Activated T-helper 17 cell treated with anti-CD3 and anti-CD28 coated beads, Interleukin-2, amount 50 U/mL, for 72 hours (primary cell): ENCODE measurements around the gene CSH1. TPM values are rescaled to one million over a fixed set of nuclear protein-coding genes. Genes with fewer than 3 reads are reported as not detected.
"Not testable (repeated sequence)": the region's sequence is repeated elsewhere in the genome, so short reads cannot be mapped to it uniquely, and the experiment has no call there.

Experiments
- ATAC-seq: fragments of 150-1000 bp; cut with Tn5 transposase; replicated peaks from 2 replicates; pipeline ENCODE4 v1.10.0; 2021; ENCODE audit warnings: mild to moderate bottlenecking, moderate library complexity
- H3K27ac Mint-ChIP-seq: one replicate; pipeline ENCODE4 v1.8.0; 2022; ENCODE audit warnings: mixed read lengths
- H3K27me3 Mint-ChIP-seq: one replicate; pipeline ENCODE4 v1.8.0; 2022; ENCODE audit warnings: mixed read lengths
- H3K36me3 Mint-ChIP-seq: one replicate; pipeline ENCODE4 v1.8.0; 2022; ENCODE audit warnings: low read depth, mild to moderate bottlenecking, mixed read lengths
- H3K4me1 Mint-ChIP-seq: one replicate; pipeline ENCODE4 v1.8.0; 2022; ENCODE audit warnings: mixed read lengths
- H3K4me3 Mint-ChIP-seq: one replicate; pipeline ENCODE4 v1.8.0; 2022; ENCODE audit warnings: mild to moderate bottlenecking, mixed read lengths
- H3K9me3 Mint-ChIP-seq: one replicate; pipeline ENCODE4 v1.8.0; 2022; ENCODE audit warnings: mixed read lengths
- total RNA-seq, 2 donors: library from RNA; stranded (reverse); gene quantifications; one replicate each; pipeline ENCODE4 v1.2.3, GENCODE V29; 2022

Gene CSH1
- total RNA-seq, 2 donors from 2014 or later = 7.6 to 8.2 TPM

DNA sequence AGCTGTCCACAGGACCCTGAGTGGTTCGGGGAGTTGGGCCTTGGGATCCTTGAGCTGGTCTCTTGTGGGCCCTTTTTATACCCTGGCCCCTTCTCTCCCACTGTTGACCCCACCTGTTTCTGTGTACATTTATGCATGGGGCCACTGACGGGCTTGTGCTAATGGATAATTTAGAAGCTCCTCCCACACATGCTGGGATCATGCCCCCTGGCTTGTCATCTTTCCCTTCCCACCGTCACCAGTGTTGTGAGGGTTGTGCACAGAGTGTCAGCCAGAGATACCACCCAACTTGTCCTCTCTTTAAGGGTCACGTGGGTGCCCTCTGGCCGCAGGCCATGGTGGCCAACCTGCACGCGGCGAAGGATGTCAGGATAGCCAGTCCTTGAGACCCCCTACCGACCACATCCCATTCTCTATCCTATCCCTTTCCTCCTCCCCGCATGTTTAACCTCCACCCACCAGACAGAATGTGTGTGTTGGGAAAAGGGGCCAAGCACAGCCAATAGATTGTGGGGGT, 22.5 kb upstream of the CSH1 start, which contains the start of gene GH1:
TSS of gene GH1 (minus strand) at position 51 of the 517 bp plus-strand sequence. CDS start 63 bp downstream, outside the sequence.
- H3K4me1 Mint-ChIP-seq, H3K27me3 Mint-ChIP-seq, H3K36me3 Mint-ChIP-seq, H3K9me3 Mint-ChIP-seq, ATAC-seq, H3K4me3 Mint-ChIP-seq: not testable (repeated sequence)
- peak within 1 kb of the TSS; percentile 27 for H3K27ac Mint-ChIP-seq

GRCh38 chr17:63918305-63918704, 21.9 kb upstream of the CSH1 start:
- H3K4me1 Mint-ChIP-seq = peaks cover 6% of the 10 kb centered on the region
- H3K36me3 Mint-ChIP-seq = no peaks in the 10 kb centered on the region
- no peak overlapping the region for H3K27ac Mint-ChIP-seq
- H3K4me3 Mint-ChIP-seq = no peak overlapping the region
- H3K9me3 Mint-ChIP-seq = no peaks in the 10 kb centered on the region
- H3K27me3 Mint-ChIP-seq = no peaks in the 10 kb centered on the region
- ATAC-seq = no peak

GRCh38 chr17:63917646-63918045, 21.3 kb upstream of the CSH1 start:
- Mint-ChIP-seq H3K36me3 (no peaks in the 10 kb centered on the region), H3K9me3 (no peaks in the 10 kb centered on the region), H3K4me3 (no peak overlapping the region), H3K27me3 (no peaks in the 10 kb centered on the region), H3K27ac (no peak overlapping the region), H3K4me1 (peaks cover 6% of the 10 kb centered on the region)
- no peak for ATAC-seq

DNA sequence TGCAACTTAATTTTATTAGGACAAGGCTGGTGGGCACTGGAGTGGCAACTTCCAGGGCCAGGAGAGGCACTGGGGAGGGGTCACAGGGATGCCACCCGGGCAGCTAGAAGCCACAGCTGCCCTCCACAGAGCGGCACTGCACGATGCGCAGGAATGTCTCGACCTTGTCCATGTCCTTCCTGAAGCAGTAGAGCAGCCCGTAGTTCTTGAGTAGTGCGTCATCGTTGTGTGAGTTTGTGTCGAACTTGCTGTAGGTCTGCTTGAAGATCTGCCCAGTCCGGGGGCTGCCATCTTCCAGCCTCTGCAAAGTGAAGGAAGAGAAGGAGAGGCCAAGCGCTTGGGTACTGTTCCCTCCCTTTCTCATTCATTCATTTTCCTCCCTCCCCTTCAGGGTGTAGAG, 20.8 kb upstream of the CSH1 start:
- not testable (repeated sequence) for H3K27me3 Mint-ChIP-seq, H3K4me1 Mint-ChIP-seq, H3K4me3 Mint-ChIP-seq, H3K27ac Mint-ChIP-seq, H3K9me3 Mint-ChIP-seq, ATAC-seq, H3K36me3 Mint-ChIP-seq

DNA sequence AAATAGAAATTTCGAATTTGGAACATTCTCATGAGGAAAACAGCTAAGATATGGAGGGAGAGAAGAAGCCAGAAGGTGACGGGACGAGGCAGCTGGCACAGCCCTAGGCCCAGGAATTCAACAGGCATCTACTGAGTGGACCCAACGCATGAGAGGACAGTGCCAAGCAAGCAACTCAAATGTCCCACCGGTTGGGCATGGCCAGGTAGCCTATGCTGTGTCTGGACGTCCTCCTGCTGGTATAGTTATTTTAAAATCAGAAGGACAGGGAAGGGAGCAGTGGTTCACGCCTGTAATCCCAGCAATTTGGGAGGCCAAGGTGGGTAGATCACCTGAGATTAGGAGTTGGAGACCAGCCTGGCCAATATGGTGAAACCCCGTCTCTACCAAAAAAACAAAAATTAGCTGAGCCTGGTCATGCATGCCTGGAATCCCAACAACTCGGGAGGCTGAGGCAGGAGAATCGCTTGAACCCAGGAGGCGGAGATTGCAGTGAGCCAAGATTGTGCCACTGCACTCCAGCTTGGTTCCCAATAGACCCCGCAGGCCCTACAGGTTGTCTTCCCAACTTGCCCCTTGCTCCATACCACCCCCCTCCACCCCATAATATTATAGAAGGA, 20.3 kb upstream of the CSH1 start:
- Mint-ChIP-seq H3K36me3 (no peaks in the 10 kb centered on the region), H3K4me1 (peaks cover 6% of the 10 kb centered on the region), H3K4me3 (no peak overlapping the region), H3K9me3 (no peaks in the 10 kb centered on the region), H3K27ac (no peak overlapping the region), H3K27me3 (no peaks in the 10 kb centered on the region)
- no peak for ATAC-seq

DNA sequence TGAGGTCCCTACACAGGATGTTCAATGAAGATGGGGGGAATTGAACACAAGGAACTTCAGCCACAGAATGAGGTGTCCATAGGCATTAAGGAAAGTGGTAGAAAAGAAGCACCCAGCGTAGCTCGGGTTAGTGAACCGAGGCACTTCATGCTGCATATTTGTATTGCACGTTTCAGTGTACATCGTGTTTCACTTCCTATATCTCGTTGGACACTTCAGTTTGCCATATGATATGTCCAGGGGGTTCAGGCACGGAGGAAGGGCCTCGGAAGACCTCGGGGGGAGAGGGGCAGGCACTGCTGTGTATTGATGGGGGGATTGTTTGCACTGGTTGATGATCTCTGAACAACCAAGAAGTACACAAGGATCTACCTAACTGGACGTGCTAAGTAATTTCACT, 19.4 kb upstream of the CSH1 start:
- H3K27me3 Mint-ChIP-seq, H3K4me3 Mint-ChIP-seq, ATAC-seq, H3K36me3 Mint-ChIP-seq, H3K9me3 Mint-ChIP-seq, H3K27ac Mint-ChIP-seq, H3K4me1 Mint-ChIP-seq: not testable (repeated sequence)

GRCh38 chr17:63914471-63914870, 18.1 kb upstream of the CSH1 start:
- no peaks in the 10 kb centered on the region for H3K36me3 Mint-ChIP-seq
- H3K27ac Mint-ChIP-seq = no peak overlapping the region
- H3K4me3 Mint-ChIP-seq = no peak overlapping the region
- no peaks in the 10 kb centered on the region for H3K9me3 Mint-ChIP-seq
- peaks cover 6% of the 10 kb centered on the region for H3K4me1 Mint-ChIP-seq
- no peak for ATAC-seq
- no peaks in the 10 kb centered on the region for H3K27me3 Mint-ChIP-seq

GRCh38 chr17:63911657-63912100, 15.3 kb upstream of the CSH1 start:
- no peak overlapping the region for H3K27ac Mint-ChIP-seq
- H3K4me1 Mint-ChIP-seq = no peaks in the 10 kb centered on the region

DNA sequence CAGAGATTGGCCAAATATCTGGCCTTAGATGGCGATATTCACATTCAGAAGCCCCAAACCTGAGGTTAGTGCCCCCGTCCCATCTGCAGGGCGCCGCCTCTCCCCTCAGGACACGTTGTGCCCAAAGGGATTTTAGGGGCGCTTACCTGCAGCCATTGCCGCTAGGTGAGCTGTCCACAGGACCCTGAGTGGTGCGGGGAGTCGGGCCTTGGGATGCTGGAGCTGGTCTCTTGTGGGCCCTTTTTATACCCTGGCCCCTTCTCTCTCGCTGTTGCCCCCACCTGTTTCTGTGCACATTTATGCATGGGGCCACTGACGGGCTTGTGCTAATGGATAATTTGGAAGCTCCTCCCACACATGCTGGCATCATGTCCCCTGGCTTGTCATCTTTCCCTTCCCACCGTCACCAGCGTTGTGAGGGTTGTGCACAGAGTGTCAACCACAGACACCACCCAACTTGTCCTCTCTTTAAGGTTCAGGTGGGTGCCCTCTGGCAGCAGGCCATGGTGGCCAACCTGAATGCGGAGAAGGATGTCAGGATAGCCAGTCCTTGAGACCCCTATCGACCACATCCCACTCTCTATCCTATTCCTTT, 14.8 kb upstream of the CSH1 start, which contains the start of gene CSHL1:
TSS of gene CSHL1 (minus strand) at position 218 of the 595 bp plus-strand sequence. CDS start at position 156, 62 bp downstream.
- Mint-ChIP-seq H3K36me3 (no peaks in the 10 kb centered on the region), H3K27ac (peak within 1 kb of the TSS; percentile 73), H3K4me1 (no peaks in the 10 kb centered on the region), H3K27me3 (no peaks in the 10 kb centered on the region), H3K9me3 (no peaks in the 10 kb centered on the region), H3K4me3 (no peak within 1 kb of the TSS)
- ATAC-seq = no peak

More at GRCh38 chr17:63911657-63912100, 15.3 kb upstream of the CSH1 start:
- H3K9me3 Mint-ChIP-seq = no peaks in the 10 kb centered on the region
- peak; percentile 64 for ATAC-seq
- no peaks in the 10 kb centered on the region for H3K27me3 Mint-ChIP-seq
- H3K4me3 Mint-ChIP-seq = no peak overlapping the region
- no peaks in the 10 kb centered on the region for H3K36me3 Mint-ChIP-seq

DNA sequence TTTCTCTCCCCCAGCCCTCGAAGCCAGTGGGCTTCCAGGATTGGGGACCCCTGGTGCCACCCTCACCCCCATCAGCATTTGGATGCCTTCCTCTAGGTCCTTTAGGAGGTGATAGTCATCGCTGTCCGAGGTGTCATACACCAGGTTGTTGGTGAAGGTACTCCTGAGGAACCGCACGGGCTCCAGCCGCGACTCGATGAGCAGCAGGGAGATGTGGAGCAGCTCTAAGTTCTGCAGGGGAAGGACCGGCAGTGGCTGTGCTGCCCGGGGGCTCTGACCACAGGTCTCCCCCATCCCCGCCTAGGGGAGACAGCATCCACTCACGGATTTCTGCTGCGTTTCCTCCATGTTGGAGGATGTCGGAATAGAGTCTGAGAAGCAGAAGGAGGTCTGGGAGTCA, 13.7 kb upstream of the CSH1 start:
- no peak overlapping the region for H3K27ac Mint-ChIP-seq
- no peaks in the 10 kb centered on the region for H3K27me3 Mint-ChIP-seq
- no peaks in the 10 kb centered on the region for H3K36me3 Mint-ChIP-seq
- no peaks in the 10 kb centered on the region for H3K9me3 Mint-ChIP-seq
- H3K4me3 Mint-ChIP-seq = no peak overlapping the region
- no peaks in the 10 kb centered on the region for H3K4me1 Mint-ChIP-seq
- ATAC-seq = no peak

- not testable (repeated sequence) for H3K27me3 Mint-ChIP-seq, H3K4me3 Mint-ChIP-seq, H3K27ac Mint-ChIP-seq, H3K4me1 Mint-ChIP-seq, H3K9me3 Mint-ChIP-seq, H3K36me3 Mint-ChIP-seq, ATAC-seq
These were observed 13.2 kb upstream of the CSH1 start for GRCh38 chr17:63909586-63909985.

DNA sequence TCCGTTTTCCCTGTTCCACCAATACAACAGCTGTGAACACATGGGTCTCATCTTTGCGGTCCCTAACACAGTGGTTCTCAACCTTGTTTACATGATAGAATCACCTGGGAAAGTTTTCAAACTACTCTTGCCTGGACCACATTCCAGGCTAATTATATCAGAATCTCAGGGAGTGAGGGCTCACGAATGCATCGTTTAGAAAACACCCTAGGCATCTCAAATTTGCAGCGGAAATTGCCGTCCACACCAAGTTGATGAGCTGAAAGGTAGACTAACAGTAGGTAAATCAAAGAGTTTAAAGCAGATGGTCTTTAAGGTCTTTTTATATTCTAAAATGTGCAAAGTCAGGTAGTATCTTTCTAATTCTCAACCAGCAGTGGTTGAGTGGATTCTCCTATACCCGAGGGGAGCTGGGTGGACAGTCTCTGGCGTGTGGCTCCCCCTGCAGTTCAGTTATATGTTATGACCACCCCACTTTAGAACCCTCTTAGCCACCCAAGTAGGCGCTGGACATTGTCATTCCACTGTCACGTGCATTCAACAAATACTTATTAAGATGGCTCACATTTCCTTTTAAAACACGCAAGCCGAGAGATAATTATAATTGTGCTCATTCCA, 10.9 kb upstream of the CSH1 start:
- not testable (repeated sequence) for H3K4me1 Mint-ChIP-seq, H3K27me3 Mint-ChIP-seq, H3K27ac Mint-ChIP-seq, H3K9me3 Mint-ChIP-seq, H3K4me3 Mint-ChIP-seq, H3K36me3 Mint-ChIP-seq
- peak; percentile 65 for ATAC-seq

DNA sequence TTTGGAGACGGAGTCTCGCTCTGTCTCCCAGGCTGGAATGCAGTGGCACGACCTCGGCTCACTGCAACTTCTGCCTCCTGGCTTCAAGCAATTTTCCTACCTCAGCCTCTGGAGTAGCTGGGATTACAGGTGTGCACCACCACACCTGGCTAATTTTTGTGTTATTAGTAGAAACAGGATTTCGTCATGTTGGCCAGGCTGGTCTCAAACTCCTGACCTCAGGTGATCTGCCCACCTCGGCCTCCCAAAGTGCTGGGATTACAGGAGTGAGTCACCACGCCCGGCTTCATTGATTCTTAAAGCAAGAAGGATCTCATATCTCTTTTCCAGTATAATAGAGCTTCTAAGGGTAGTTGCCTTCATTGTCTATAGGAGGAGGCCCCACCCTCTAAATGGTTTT, 8.4 kb upstream of the CSH1 start:
- not testable (repeated sequence) for ATAC-seq, H3K4me3 Mint-ChIP-seq, H3K9me3 Mint-ChIP-seq, H3K36me3 Mint-ChIP-seq, H3K27ac Mint-ChIP-seq, H3K4me1 Mint-ChIP-seq, H3K27me3 Mint-ChIP-seq

DNA sequence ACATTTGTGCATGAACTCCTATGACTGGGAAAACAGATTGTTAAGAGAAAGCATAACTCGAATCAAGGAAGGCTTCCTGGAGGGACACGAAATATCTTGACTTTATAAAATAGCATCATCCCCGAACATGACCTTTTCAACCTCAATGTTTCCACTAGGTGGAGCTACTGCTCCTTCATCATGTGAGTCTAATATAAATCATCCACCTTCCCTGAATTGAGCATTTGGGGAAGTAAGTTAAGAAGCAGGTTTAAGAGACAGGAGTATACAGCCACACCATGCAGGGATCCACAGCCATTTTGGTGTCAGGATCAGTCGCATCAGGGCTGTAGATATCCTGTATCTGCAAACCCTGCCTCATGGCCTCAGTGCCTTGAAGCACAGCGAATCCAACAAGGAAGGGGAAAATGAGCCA, 7.4 kb upstream of the CSH1 start:
- ATAC-seq = peak; percentile 37
- not testable (repeated sequence) for H3K9me3 Mint-ChIP-seq, H3K36me3 Mint-ChIP-seq, H3K4me3 Mint-ChIP-seq, H3K27me3 Mint-ChIP-seq
- Mint-ChIP-seq H3K4me1 (peaks cover 14% of the 10 kb centered on the region), H3K27ac (peak overlapping the region; percentile 67)

GRCh38 chr17:63901971-63902370, 5.6 kb upstream of the CSH1 start:
- not testable (repeated sequence) for ATAC-seq, H3K27ac Mint-ChIP-seq, H3K27me3 Mint-ChIP-seq, H3K36me3 Mint-ChIP-seq, H3K9me3 Mint-ChIP-seq, H3K4me3 Mint-ChIP-seq
- H3K4me1 Mint-ChIP-seq = peaks cover 14% of the 10 kb centered on the region
